GM12878 (cell line): ENCODE measurements around the gene BICC1. TPM values are rescaled to one million over a fixed set of nuclear protein-coding genes. Genes with fewer than 3 reads are reported as not detected.

Experiments
- ATAC-seq: fragments of 200-7000 bp; cut with Tn5 transposase; 3 replicates; pipeline ENCODE4 v1.9.1; 2020; ENCODE audit warnings: mild to moderate bottlenecking, moderate library complexity
- BruUV-seq: library from RNA; stranded (reverse); fragments of 400-500 nt; replicated peaks from 2 replicates; lab custom pipeline; 2021; lab: Mats Ljungman, UMichigan
- CTCF ChIA-PET: fragments of 300-600 bp; sonication (Branson Sonifier 250); formaldehyde crosslinking; extraction: SDS; loops from one replicate; lab custom pipeline; 2021; ENCODE audit warnings: inconsistent platforms; lab: Yijun Ruan, JAX
- POLR2A ChIA-PET: fragments of 350-600 bp; formaldehyde crosslinking; extraction: SDS; loops from one replicate; lab custom pipeline; 2021; ENCODE audit warnings: inconsistent platforms; lab: Charles Lee
- RAD21 ChIA-PET: fragments of 300-600 bp; sonication (Branson Sonifier 250); formaldehyde crosslinking; loops from one replicate; lab custom pipeline; 2023; ENCODE audit warnings: antibody characterized with exemption; ENCODE audit not compliant: unreplicated experiment; lab: Charles Lee
- SMC1A ChIA-PET: fragments of 300-600 bp; sonication (Branson Sonifier 250); formaldehyde crosslinking; loops from one replicate; lab custom pipeline; 2023; ENCODE audit not compliant: unreplicated experiment, uncharacterized antibody; lab: Charles Lee
- DNase-seq: peaks from one replicate; pipeline ENCODE4 v3.0.0-alpha.2; 2011; ENCODE audit warnings: low read depth, low spot score
- FAIRE-seq: peaks from 3 replicates; lab custom pipeline; 2011; peaks lifted over from hg19 to GRCh38; lab: Jason Lieb, UNC
- H2AFZ ChIP-seq: 2 replicates; pipeline ENCODE4 v1.6.0; 2011; ENCODE audit warnings: low read depth, low read length, control low read depth; ENCODE audit not compliant: control insufficient read depth
- H3K27ac ChIP-seq: 2 replicates; pipeline ENCODE4 v1.5.1; 2011; ENCODE audit warnings: control low read depth; ENCODE audit not compliant: control insufficient read depth, insufficient read depth
- H3K27me3 ChIP-seq, 2 experiments: replicated peaks in 1 of 2; 2 replicates each; pipeline versions ENCODE4 v1.6.0 to v1.6.1; 2011; ENCODE audit warnings: low read length in 1 of 2; ENCODE audit not compliant: control insufficient read depth in 2 of 2, insufficient read depth in 2 of 2
- H3K36me3 ChIP-seq, 2 experiments: 2 replicates each; pipeline ENCODE4 v1.5.1; 2011; ENCODE audit warnings: low read length in 1 of 2; ENCODE audit not compliant: control insufficient read depth in 2 of 2, insufficient read depth in 2 of 2
- H3K4me1 ChIP-seq: 2 replicates; pipeline ENCODE4 v1.6.1; 2011; ENCODE audit warnings: mild to moderate bottlenecking, low read length, moderate library complexity, mixed read lengths; ENCODE audit not compliant: control insufficient read depth, insufficient read depth
- H3K4me2 ChIP-seq: 2 replicates; pipeline ENCODE4 v1.6.0; 2011; ENCODE audit warnings: control low read depth; ENCODE audit not compliant: control insufficient read depth, insufficient read depth
- H3K4me3 ChIP-seq: fragments of 200-600 bp; sonication (generic); 2 replicates; pipeline ENCODE4 v1.5.1; 2016
- H3K79me2 ChIP-seq: 2 replicates; pipeline ENCODE4 v1.6.0; 2011; ENCODE audit warnings: low read length; ENCODE audit not compliant: control insufficient read depth, insufficient read depth
- H3K9ac ChIP-seq: 2 replicates; pipeline ENCODE4 v1.8.0; 2011; ENCODE audit warnings: low read length, control low read depth, mixed read lengths; ENCODE audit not compliant: control insufficient read depth, insufficient read depth
- H3K9me3 ChIP-seq: replicated peaks from 3 replicates; pipeline ENCODE4 v1.5.1; 2011; ENCODE audit warnings: mild to moderate bottlenecking, low read length; ENCODE audit not compliant: control insufficient read depth, insufficient read depth
- H4K20me1 ChIP-seq: 2 replicates; pipeline ENCODE4 v1.6.0; 2011; ENCODE audit not compliant: control insufficient read depth, insufficient read depth
- CEBPZ ChIP-seq: fragments of 150-350 bp; IDR thresholded peaks from 2 replicates; pipeline ENCODE4 v1.6.1; 2016; ENCODE audit warnings: low read depth, low read length
- IKZF1 ChIP-seq: fragments of 450-650 bp; conservative IDR thresholded peaks from 2 replicates; pipeline ENCODE4 v1.6.1; 2017; ENCODE audit warnings: antibody characterized with exemption, mild to moderate bottlenecking
- IRF5 ChIP-seq: fragments of 450-650 bp; IDR thresholded peaks from 2 replicates; pipeline ENCODE4 v1.6.1; 2017; ENCODE audit warnings: borderline replicate concordance
- PAX8 ChIP-seq: fragments of 450-650 bp; IDR thresholded peaks from 2 replicates; pipeline ENCODE4 v1.6.1; 2017; ENCODE audit warnings: mild to moderate bottlenecking, moderate library complexity
- POLR2A ChIP-seq: IDR thresholded peaks from 2 replicates; pipeline ENCODE4 v1.6.1; 2011; ENCODE audit warnings: low read depth, mild to moderate bottlenecking, low read length
- RAD51 ChIP-seq: fragments of 450-650 bp; IDR thresholded peaks from 2 replicates; pipeline ENCODE4 v1.6.1; 2016; ENCODE audit warnings: moderate library complexity, mild to moderate bottlenecking, inconsistent platforms
- RBBP5 ChIP-seq: fragments of 200-600 bp; sonication (generic); conservative IDR thresholded peaks from 2 replicates; pipeline ENCODE4 v1.6.1; 2016
- RCOR1 ChIP-seq: conservative IDR thresholded peaks from 2 replicates; pipeline ENCODE4 v1.6.1; 2012; ENCODE audit warnings: low read depth, low read length, improper control_type of control experiment
- RELB ChIP-seq: fragments of 450-650 bp; IDR thresholded peaks from 2 replicates; pipeline ENCODE4 v1.6.1; 2017; ENCODE audit warnings: low read depth, mild to moderate bottlenecking, moderate library complexity
- RUNX3 ChIP-seq: IDR thresholded peaks from 2 replicates; pipeline ENCODE4 v1.6.1; 2012; ENCODE audit warnings: low read length, inconsistent platforms
- SMARCA5 ChIP-seq: fragments of 450-650 bp; IDR thresholded peaks from 2 replicates; pipeline ENCODE4 v1.6.1; 2017; ENCODE audit warnings: mild to moderate bottlenecking
- SUZ12 ChIP-seq: fragments of 200-600 bp; sonication (generic); IDR thresholded peaks from one replicate; pipeline ENCODE4 v1.6.1; 2018; ENCODE audit warnings: antibody characterized with exemption, mild to moderate bottlenecking; ENCODE audit not compliant: unreplicated experiment
- TARDBP ChIP-seq: IDR thresholded peaks from 2 replicates; pipeline ENCODE4 v1.6.1; 2016; ENCODE audit warnings: borderline replicate concordance
- WRNIP1 ChIP-seq: IDR thresholded peaks from 2 replicates; pipeline ENCODE4 v1.6.1; 2011; ENCODE audit warnings: low read depth, low read length, improper control_type of control experiment, borderline replicate concordance
- YY1 ChIP-seq: IDR thresholded peaks from 2 replicates; pipeline ENCODE4 v1.6.1; 2011; ENCODE audit warnings: low read depth, mild to moderate bottlenecking, low read length
- ZNF207 ChIP-seq: fragments of 450-650 bp; IDR thresholded peaks from 2 replicates; pipeline ENCODE4 v1.6.1; 2014; ENCODE audit warnings: antibody characterized with exemption, mild to moderate bottlenecking, borderline replicate concordance
- ZSCAN29 ChIP-seq: fragments of 450-650 bp; IDR thresholded peaks from 2 replicates; pipeline ENCODE4 v1.6.1; 2017; ENCODE audit warnings: mild to moderate bottlenecking, moderate library complexity
- WGBS: methylation state at CpG from one replicate; pipeline ENCODE4 v1.1.6; 2016; ENCODE audit warnings: low lambda C conversion rate; ENCODE audit not compliant: insufficient replicate concordance, insufficient coverage; ENCODE audit errors: missing lambda C conversion rate; 5-methylcytosine and 5-hydroxymethylcytosine counted together
- in situ Hi-C: fragments of 300-500 bp; cut with MboI; formaldehyde crosslinking; loops from 9 replicates; pipeline ENCODE4 v1.14.3; 2018; ENCODE audit warnings: mixed read lengths
- intact Hi-C: fragments of 100-400 bp; cut with micrococcal nuclease; formaldehyde crosslinking; loops from one replicate; pipeline ENCODE4 v1.14.2; 2022; ENCODE audit not compliant: unreplicated experiment
- polyA plus RNA-seq, 11 experiments: library from polyadenylated mRNA; depleted of rRNA in 4 of 11; unstranded in 6 of 11; stranded (reverse) in 5 of 11; fragments of >200 nt; fragmentation: Nextera tagmentation in 4 of 11; fragmentation: Illumina TruSeq in 1 of 11; extraction: Ambion mirVana in 4 of 11; extraction: Trizol in 1 of 11; gene quantifications; 1 replicate in 1 of 11; 2 replicates in 10 of 11; pipeline versions ENCODE4 v1.2.1 to v1.2.3, GENCODE V29; 2011 to 2016; ENCODE audit warnings: inconsistent platforms in 2 of 11, missing spikeins in 2 of 11, low read depth in 1 of 11
- total RNA-seq, 4 experiments: library from RNA; depleted of rRNA in 3 of 4; stranded (reverse); fragments of >200 nt in 3 of 4; fragmentation: Illumina TruSeq in 1 of 4; extraction: Trizol in 1 of 4; gene quantifications; 2 replicates each; pipeline versions ENCODE4 v1.2.1 to v1.2.3, GENCODE V29; 2013 to 2021

The BICC1 gene
- total and polyA plus RNA-seq, 10 of the 15 experiments (the other 5 are each of a cell fraction or from before 2014, with no cell fraction given), result 0.01 to 0.10 (median 0.04) TPM; not detected in 5

- TF ChIP-seq RUNX3, result no peak
- TF ChIP-seq RAD51, result no peak
- no peak for TF ChIP-seq RBBP5
- TF ChIP-seq PAX8, result no peak
- TF ChIP-seq ZSCAN29, result no peak
- no peak for TF ChIP-seq IRF5
These were observed 87.4 kb downstream of the BICC1 start (continued) for GRCh38 chr10:58599927-58600553.

- no peaks in the 10 kb centered on the region for H4K20me1 ChIP-seq
- intact Hi-C loops, result no loop called here
- ChIA-PET CTCF (no interaction called here), RAD21 (no interaction called here), SMC1A (no interaction called here), POLR2A (no interaction called here)
- in situ Hi-C loops, result no loop called here
- TF ChIP-seq TARDBP, result no peak
- no peak for TF ChIP-seq POLR2A
- TF ChIP-seq ZNF207, result no peak
- TF ChIP-seq IKZF1, result no peak
- no peak for TF ChIP-seq CEBPZ
- no peak for TF ChIP-seq SMARCA5
- TF ChIP-seq WRNIP1, result no peak
- no peak for TF ChIP-seq SUZ12
- no peak for TF ChIP-seq YY1
- TF ChIP-seq RELB, result no peak
- TF ChIP-seq RCOR1, result no peak
- TF ChIP-seq PAX8, result no peak
- no peak for FAIRE-seq
- H3K36me3 ChIP-seq, result no peaks in the 10 kb centered on the region
- BruUV-seq, result no TSS peak
- H3K4me1 ChIP-seq, result no peaks in the 10 kb centered on the region
- no peaks in the 10 kb centered on the region for H3K27me3 ChIP-seq
- WGBS, result 47% methylated on average over 4 of the region's 4 CpGs
- no peak for ATAC-seq
- no peak overlapping the region for H3K27ac ChIP-seq
- H3K4me3 ChIP-seq, result no peak overlapping the region
- no peaks in the 10 kb centered on the region for H3K9me3 ChIP-seq
- no peak overlapping the region for H3K9ac ChIP-seq
- no peak overlapping the region for H2AFZ ChIP-seq
- DNase-seq, result no peak
- H3K79me2 ChIP-seq, result no peaks in the 10 kb centered on the region
- no peak overlapping the region for H3K4me2 ChIP-seq
These were observed 95.7 kb downstream of the BICC1 start for GRCh38 chr10:58608351-58608750.
